GM21526 (cell line): ENCODE measurements around the gene MAST4.

Source experiments
- ATAC-seq: cut with Tn5 transposase; IDR thresholded peaks from one replicate; pipeline ENCODE4 v1.9.1; 2021; ENCODE audit warnings: moderate library complexity; ENCODE audit not compliant: unreplicated experiment, low FRiP score

The MAST4 gene

DNA sequence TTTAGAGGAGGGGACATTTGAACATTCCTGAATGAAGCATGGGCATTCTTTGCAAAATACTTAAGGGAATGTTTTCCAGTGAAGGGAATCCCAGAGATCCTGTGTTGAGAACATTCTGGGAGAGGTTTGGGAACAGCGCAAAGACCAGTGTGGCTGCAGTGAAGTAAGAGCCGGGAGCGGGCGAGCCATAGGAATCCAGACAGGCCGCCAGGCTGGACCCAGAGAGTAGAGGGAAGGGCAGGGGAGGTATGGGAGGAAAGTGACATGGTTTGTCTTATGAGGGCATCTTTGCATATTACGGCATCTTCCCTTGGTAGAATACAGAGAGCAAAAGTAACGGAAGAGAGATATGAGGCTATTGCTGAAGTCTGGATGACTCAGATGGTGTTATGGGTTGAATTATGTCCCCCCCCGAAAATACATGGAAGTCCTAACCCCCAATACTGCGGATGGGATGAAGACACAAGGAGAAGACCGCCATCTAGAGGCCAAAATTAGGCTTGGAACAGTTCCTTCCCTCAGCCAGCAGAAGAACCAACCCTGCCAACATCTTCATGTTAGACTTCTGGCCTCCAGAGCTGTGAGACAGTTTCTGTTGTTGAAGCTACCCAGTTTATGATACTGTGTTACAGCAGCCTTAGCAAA lies 268.2 kb downstream of the MAST4 start:
- no peak for ATAC-seq

DNA sequence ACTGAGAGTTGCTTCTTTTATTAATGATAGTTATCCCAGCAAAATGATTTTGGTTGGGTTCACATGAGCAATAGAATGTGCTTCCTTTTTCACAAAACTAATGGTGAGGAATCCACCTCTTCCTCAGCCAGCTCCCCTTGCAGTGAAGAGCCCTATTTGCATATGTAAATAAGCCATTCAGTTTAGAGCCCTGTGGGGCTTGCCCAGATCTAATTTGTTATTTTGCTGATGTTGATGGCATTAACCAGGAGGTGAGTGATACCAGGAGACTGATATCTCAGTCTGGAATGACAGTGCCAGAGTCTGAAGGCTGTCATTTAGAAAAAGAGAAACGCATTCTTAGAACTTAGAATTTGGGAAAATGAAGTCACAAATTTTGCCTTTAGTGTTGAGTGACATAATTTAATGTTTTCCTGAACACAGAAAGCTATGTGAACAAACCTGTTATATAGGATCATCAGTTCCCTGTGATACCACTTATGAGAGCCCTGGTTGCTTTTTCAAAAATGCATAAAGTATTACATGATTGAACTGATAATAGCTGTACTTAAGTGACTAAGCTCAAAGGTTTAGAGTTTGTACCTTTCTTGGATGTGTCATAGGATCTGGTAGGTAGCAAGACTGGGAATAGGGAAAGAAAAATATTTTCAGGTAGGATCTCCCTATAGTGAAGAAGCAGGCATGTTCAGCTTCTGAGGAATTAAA lies 271.6 kb downstream of the MAST4 start:
- no peak for ATAC-seq

DNA sequence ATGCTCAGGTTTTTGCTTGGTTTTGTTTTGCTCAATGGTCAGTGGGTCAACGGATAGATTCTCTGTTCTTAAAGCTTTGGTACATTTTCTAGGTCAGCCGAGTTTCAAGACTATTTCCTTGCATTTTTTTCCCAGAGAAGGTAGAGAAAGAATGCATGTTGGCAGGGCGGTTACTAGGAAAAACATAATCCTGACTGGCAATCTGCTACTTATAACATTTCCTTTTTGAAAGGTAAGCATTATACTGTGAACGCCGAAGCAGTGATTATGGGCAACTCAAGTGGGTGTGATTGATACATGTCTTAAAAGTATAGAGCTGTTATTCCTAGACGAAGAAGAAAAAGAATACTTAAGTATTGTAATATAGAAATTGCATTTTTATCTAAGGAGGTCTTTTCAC lies 273.2 kb downstream of the MAST4 start:
- no peak for ATAC-seq

DNA sequence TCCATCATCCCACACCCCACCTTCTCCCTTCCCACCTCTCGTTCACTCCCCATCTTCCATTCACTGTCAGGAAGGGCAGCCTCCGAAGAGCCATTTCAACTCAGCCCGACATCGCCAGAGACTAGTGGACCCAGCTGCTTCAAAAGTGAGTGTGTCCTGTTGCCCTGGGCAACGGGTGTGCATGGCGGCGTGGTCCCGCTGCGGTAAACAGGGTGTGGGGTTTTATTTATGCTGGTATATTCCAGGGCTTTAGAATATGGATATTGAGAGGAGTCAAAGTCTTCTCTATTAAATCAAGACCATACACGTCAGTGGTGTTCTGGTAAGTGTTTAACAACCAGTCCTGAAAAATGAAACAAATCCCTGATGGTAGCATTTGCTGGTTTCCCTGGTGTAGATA lies 274.5 kb downstream of the MAST4 start:
- ATAC-seq, result no peak

DNA sequence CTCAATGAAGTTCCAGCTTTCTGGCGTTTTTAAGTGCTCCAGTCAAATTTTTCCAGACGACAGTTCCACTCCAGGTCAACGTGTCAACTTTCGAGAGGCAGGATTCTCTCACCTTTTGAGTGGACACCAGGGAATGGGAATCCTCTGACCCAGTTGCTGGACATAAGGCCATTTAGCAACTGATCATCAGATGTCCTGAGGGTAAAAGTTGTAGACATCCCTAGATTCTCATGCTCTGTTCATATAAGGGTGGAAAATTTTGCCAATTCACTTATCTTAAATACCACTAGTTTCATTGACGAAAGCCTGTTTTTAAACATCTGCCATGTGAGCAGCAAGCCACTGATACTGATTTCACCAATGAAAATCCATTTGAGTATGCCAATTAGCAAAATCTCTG lies 275.5 kb downstream of the MAST4 start:
- no peak for ATAC-seq

DNA sequence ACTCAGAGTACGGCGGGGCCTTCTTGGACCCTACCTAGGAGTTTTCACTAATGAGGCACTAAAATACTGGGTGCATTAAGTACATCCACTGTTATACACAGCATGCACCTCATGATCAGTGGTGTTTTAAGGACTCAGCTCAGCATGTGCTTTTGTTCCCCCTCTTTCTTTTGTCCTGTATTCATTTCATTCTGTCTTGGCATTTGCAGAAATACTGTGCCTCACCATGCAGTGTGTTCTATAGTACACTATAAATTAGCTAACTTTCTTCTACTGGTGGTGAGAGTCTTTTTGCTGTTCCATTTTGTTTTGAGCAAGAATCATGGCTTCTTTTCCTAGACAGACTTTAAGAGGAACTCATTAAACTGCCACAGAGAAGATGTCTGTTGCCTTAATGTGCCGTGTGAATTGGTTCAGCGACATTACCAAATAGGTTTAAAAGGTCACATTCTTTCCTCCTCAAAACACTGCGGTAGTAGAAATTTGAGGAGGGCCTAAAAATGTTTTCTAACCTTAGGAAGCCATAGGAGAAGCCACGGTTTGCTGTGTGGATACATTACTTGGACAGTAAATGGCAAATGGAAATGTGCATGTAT lies 276.6 kb downstream of the MAST4 start:
- ATAC-seq, result no peak

DNA sequence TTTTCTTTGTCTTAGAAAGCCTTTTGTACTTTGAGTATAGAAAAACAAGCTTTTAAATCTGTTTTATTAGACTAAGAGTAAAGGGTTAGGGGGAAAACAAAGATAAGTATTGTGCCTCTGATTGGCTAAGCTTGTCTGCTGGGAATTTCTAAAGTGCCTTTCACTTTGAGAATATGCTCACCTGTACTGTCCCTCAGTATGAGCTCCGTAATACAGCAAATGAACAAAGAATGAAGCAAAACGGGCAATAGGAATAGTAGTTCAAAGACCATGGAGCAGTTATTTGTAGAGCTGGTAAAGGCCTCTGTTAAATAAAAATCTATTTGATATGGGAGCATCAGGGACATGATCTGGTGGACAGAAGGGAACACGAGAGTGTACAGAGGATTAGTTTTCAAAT lies 277.8 kb downstream of the MAST4 start:
- no peak for ATAC-seq

DNA sequence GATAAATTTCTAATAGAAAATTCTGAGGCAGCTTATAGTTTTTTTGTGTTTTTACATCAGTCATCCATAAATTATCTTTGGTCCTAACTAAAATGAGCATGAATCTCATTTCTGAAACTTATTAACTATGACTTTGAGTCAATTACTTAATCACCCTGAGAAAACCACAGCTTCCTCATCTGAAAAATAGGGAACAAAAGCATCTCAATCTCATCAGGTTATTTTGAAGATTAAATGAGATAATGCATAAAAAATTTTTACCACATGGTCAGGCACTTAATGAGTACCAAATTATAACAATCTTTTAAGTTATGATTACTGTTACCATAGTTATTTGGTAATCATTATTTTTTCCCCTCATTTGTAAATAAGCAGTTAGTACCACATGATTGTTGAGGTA lies 279.1 kb downstream of the MAST4 start:
- ATAC-seq, result no peak

DNA sequence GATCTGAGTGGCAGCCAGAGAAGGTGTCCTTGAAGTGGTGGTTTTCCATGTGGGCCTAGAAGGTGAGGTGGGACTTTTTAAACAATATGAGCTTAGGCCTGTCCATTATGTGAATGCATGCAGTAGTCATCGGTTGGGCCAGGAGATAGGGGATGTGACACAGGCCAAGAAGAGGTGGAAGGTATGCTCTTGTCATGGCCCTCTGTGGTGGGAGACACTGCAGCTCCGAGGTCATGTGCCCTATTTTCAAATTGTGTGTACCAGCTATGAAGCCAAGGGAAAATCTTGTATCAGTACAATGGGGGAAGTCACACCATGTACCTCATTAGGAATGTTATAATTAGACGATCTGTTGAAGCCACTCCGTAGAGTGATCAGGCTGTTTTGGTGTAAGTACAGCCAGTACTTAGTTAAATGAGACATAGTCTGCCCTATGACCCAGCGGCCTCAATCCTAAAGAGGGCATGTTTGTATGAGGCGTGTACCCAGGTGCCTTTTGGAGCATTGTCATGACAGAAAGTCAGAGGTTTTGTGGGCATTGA lies 280.1 kb downstream of the MAST4 start:
- ATAC-seq, result no peak

DNA sequence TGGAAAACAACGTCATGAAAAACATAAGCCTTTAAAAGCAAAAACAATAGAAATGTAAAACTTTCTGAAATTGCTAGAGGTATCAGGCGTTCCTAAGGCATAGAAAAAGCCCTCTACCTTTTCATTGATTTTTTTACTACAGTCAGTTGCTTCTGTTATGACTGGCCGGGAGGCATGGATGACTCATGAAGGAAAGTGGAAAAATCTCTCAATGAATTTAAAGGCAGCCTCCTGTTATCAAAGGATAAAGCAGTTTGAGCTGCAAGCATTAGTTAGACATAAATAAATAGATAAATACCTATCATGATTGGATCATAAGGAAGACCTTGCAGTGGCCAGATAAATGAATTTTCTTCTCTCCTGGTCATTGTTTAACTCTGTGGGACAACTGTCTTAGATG lies 281.6 kb downstream of the MAST4 start:
- no peak for ATAC-seq

DNA sequence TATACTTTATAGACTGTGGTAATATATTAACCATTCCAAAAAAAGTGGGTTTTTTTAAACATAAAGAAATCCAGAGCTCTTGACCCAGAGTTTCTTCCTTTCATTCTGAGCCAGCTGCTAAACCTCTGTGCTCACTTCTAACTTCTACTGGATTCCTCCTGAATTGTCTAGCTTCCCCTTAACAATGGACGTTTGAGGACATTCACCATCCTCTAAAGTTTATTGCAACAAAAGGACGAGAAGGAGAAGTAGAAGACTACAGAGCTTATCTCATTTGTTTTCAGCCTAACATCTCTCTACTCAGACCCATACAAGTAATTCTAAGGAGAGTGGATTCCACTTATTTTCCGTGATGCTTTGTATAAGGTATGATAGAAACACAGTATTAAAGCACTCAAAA lies 284.2 kb downstream of the MAST4 start:
- ATAC-seq, result no peak

DNA sequence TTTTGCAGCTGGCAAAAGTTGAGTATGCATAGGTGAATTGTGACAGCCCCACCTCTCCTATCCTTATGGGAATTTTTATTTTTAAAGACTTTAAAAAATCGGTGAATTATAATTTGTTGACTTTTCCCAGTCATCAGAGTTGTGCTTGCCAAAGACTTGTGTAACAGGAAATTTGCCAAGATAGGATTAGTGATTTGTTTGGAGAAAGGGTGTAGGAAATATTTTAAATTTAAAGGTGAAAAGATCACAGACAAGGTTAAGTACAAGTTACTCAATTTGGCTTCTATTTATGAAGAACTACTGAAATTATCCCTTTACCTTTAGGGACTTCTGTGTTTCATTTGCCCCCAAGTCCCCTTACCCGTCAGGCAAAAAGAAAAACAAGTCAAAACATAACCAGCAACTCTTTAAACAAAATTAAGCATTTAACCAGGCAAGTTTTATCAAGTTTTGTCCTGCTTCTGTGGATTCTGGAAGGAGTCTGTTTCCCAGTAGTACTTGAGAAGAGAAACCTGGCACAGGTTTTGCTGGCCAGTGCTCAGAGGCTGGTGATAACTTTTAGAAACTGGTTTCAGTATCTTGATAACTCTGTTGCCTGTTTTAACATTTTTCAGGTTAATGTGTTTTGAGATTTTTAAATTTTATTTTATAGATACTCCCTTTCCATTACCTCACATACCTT lies 285.4 kb downstream of the MAST4 start:
- no peak for ATAC-seq

DNA sequence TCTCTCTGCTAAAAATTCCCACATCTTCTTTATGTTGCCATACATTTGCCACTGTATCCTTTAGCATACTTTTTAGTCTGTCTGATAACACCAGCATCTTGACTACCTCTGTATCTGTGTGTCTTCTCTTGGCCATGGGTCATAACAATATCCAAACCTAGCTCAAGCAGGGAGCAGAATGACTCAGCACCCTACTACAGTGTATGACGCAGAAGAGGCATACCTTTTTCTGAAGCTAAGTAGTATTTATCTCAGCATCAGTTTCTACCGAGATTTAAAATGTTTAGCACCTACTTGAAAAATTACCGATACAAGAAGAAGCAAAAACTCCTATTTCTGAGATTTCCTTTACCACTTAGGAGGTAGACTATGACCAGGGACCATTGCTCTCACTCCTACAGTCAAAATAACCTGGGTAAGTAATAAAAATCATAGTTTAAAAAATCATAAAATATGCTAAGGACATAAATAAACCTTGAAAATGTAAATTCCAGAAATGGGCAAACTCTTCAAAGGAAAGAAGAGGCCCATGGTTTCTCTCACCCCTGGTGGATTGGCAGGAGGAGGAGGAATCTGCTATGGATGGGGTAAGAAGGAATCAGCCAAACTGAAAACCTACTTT lies 286.5 kb downstream of the MAST4 start:
- ATAC-seq, result no peak

DNA sequence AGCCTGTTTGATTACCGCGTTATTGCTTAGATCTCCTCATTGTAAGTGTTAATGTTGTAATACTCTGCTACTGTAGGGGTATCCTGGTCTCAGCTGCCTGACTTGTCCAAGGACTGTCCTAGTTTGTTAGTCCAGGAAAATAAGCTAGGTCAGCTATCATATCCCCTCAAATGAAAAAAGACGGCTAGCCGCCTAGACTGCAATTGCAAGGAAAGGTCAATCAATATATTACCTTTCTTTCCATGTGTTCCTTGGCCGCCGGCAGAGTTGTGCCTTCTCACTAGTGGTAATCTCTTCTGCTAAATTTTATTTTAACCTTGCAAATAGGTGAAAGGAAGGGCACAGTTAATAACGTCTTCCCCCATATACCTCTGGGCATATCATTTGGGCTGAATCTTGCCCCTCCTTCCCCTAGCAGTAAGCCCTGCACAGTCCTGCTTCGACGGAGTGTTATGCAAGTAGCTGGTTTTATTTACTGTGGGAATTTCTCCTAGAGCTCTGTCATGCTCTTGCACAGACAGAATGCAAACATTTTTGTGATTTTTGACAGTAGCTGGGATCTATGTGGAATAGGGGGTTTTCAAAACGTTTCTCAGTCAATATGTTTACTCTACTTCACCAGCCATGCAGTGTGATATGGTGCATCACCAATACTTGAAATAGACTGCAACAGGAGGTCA lies 288.5 kb downstream of the MAST4 start:
- ATAC-seq, result no peak

DNA sequence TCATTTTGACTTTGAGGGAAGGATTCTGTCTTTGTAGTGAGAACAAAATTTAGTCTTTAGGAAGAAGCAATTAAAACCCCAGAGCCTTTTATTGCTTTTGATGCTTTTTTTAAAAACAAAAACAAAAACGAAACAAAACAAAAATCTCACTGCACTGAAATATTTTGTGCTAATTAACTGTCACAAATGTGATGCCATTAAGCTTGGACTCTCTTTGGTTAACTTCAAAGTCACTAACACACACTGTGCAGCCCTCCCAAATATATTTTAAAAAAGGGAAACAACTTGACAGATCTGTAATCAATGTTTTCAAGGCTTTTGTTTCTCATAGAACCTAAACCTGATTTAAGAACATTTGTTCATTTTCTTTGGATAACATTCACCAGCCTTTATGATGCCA lies 290.7 kb downstream of the MAST4 start:
- ATAC-seq, result no peak

DNA sequence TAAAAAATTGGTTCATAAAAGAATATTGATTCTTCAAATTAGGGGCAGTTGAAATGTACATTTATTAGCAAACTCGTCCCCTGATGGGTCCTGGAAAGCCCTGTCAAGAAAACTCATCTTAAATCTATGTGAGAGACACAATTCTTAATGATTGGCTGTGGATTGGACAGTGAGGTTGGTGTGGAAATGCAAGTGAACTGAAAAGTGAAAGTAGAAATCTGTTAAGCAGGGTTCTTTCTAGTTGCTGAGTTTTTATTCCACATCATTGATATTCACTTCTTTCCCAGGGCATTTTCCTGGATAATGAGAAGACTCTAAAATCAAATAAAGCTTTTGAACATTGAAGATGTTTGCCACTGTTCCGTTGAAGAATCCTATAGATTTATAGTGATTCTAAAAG lies 292.4 kb downstream of the MAST4 start:
- ATAC-seq, result no peak

DNA sequence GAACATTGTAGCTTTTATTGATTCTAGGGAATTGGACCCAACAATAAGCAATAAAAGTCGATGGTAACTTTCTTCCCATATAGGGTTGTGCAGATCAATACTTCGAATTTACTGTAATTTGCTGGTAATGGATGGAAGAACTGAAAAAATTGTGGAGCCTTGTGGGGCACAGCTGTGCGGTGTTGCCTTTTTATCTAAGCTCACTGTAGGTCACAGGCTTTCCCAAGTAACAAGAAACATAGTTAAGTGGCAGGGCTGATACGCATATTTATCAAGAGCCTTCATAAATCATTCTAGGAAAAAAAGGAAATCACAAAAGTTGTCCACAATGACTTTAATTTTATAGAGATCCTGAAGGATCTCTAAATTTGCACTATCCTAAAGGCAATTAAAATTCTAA lies 292.9 kb downstream of the MAST4 start:
- no peak for ATAC-seq

DNA sequence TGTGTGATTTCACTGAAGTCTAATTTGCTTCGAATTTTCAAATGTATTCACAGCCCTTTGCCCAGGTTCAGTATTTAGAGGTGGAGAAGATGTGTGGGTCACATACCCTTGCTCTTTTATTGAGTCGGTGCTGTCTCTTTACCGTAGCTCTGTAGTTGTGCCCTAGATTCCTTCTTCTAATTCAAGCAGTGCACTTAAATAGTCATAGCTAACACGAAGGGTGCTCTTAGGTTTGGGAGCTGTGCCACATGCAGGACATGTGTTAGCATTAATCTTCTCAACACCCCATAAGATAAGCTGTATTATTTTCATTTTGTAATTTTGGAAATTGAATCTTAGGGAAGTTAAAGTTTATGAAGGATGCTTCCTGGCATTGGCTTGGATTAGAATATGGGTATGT lies 293.3 kb downstream of the MAST4 start:
- no peak for ATAC-seq

DNA sequence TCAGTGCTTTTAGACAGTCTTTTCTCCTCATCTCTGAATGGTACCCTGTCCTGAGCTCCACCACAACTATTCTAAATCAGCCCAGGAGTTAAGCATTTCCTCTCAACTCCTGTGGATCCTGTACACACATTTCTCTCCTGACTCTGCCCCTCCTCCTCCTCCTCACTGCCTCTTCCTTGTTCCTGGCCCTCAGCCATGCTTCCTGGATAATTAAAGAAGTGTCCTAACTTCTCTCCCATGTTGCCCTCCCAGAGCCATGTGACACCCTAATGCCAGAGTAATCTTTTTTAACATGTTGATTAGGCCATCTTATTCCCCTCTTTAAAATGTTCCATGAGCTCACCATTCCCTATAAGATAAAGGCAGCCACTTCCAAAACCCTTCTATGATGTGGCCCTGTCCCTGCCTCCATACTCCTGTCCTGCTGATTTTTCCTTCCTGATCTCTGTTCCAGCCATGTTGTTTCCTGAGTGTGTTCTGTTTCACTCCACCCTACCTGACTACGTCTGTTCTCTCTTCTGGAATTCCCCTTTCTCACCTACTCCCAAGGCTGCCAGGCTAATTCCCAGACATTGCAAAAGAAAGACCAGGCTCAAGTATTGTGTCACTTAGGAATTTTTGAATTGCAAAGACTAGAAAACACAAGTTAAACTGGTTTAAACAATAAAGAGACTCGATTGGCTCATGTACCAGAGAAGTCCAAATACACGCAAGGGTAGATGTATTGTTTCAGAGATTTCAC lies 295.2 kb downstream of the MAST4 start:
- ATAC-seq, result no peak

DNA sequence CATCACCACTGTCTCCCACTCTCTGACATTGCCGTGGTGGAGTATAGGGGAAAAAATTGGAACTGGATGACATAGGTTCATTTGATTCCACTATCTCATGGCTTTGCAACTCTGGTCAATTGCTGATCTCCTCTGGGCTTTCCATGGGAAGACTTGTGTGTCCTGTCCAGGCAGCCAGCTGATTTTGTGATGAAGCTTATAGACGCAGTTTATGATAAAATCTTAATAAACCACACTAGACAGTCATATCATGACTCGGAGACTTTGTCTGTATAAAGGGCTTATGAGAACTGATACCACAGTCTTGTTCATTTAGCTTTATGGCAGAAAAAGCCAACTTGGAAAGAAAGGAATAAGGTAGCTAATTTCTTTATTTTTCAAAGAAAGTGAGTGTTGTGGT lies 296.5 kb downstream of the MAST4 start:
- ATAC-seq, result no peak
